Measurements from ENCODE around the gene THSD7A. TPM values are rescaled to one million over a fixed set of nuclear protein-coding genes. Genes with fewer than 3 reads are reported as not detected.

THSD7A gene
- total RNA-seq, 4 donors from 2014 or later, result 16.2 to 36.4 (median 21.5) TPM

GRCh38 chr7:11615174-11615573, 216.8 kb downstream of the THSD7A start:
- no peaks in the 10 kb centered on the region for H3K36me3 ChIP-seq
- no peak for DNase-seq
- no peaks in the 10 kb centered on the region for H3K9me3 ChIP-seq
- intact Hi-C loops (cut with DNase I; ENCODE audit: low total_unique reads), result no loop called here
- H3K27me3 ChIP-seq, result no peaks in the 10 kb centered on the region
- no peak for TF ChIP-seq POLR2A (IDR thresholded peaks at IDR 0.05)
- no peak for TF ChIP-seq CTCF (IDR thresholded peaks at IDR 0.05)
- H3K4me3 ChIP-seq, result no peak overlapping the region
- no peak overlapping the region for H3K27ac ChIP-seq
- H3K4me1 ChIP-seq, result no peaks in the 10 kb centered on the region

- no peaks in the 10 kb centered on the region for H3K4me1 ChIP-seq
- no peaks in the 10 kb centered on the region for H3K9me3 ChIP-seq
- no peaks in the 10 kb centered on the region for H3K27me3 ChIP-seq
- no peak overlapping the region for H3K4me3 ChIP-seq
- no peak overlapping the region for H3K27ac ChIP-seq
- DNase-seq, result no peak
- intact Hi-C loops (cut with DNase I; ENCODE audit: low total_unique reads), result no loop called here
- H3K36me3 ChIP-seq, result no peaks in the 10 kb centered on the region
- no peak for TF ChIP-seq CTCF (IDR thresholded peaks at IDR 0.05)
- no peak for TF ChIP-seq POLR2A (IDR thresholded peaks at IDR 0.05)
Observed at GRCh38 chr7:11613292-11613930, 218.6 kb downstream of the THSD7A start.

- H3K9me3 ChIP-seq, result no peaks in the 10 kb centered on the region
- TF ChIP-seq CTCF (IDR thresholded peaks at IDR 0.05) (no peak), POLR2A (IDR thresholded peaks at IDR 0.05) (no peak)
- no peaks in the 10 kb centered on the region for H3K36me3 ChIP-seq
- intact Hi-C loops (cut with DNase I; ENCODE audit: low total_unique reads), result no loop called here
- no peaks in the 10 kb centered on the region for H3K27me3 ChIP-seq
- DNase-seq, result no peak
- H3K27ac ChIP-seq, result no peak overlapping the region
- H3K4me1 ChIP-seq, result no peaks in the 10 kb centered on the region
- no peak overlapping the region for H3K4me3 ChIP-seq
Observed at GRCh38 chr7:11612737-11613136, 219.3 kb downstream of the THSD7A start.

- Histone ChIP-seq H3K4me3 (no peak overlapping the region), H3K27me3 (no peaks in the 10 kb centered on the region), H3K36me3 (no peaks in the 10 kb centered on the region), H3K9me3 (no peaks in the 10 kb centered on the region), H3K4me1 (no peaks in the 10 kb centered on the region), H3K27ac (no peak overlapping the region)
- TF ChIP-seq CTCF (IDR thresholded peaks at IDR 0.05) (no peak), POLR2A (IDR thresholded peaks at IDR 0.05) (no peak)
- intact Hi-C loops (cut with DNase I; ENCODE audit: low total_unique reads), result no loop called here
- DNase-seq, result no peak
Observed at GRCh38 chr7:11609096-11609670, 222.8 kb downstream of the THSD7A start.

GRCh38 chr7:11607686-11608085, 224.3 kb downstream of the THSD7A start:
- Histone ChIP-seq H3K4me1 (no peaks in the 10 kb centered on the region), H3K27ac (no peak overlapping the region), H3K9me3 (no peaks in the 10 kb centered on the region), H3K36me3 (no peaks in the 10 kb centered on the region), H3K27me3 (no peaks in the 10 kb centered on the region), H3K4me3 (no peak overlapping the region)
- intact Hi-C loops (cut with DNase I; ENCODE audit: low total_unique reads), result no loop called here
- peak in 1 of 2 donors; percentile 26 for DNase-seq
- no peak for TF ChIP-seq POLR2A (IDR thresholded peaks at IDR 0.05)
- no peak for TF ChIP-seq CTCF (IDR thresholded peaks at IDR 0.05)
